Bronchial epithelial cell (primary cell): ENCODE results near the gene ZSWIM6. TPM values are rescaled to one million over a fixed set of nuclear protein-coding genes. Genes with fewer than 3 reads are reported as not detected.
A peak's percentile ranks its signal among the peaks of the same experiment; 100 is the strongest.

ENCODE experiments used
- DNase-seq: peaks from one replicate; pipeline ENCODE4 v3.0.0-alpha.2; 2010; ENCODE audit warnings: low read depth
- FAIRE-seq: peaks from 2 replicates; lab custom pipeline; 2011; peaks lifted over from hg19 to GRCh38; lab: Jason Lieb, UNC
- H3K27me3 ChIP-seq: 2 replicates; pipeline ENCODE4 v1.5.1; 2011; ENCODE audit warnings: low read length; ENCODE audit not compliant: control insufficient read depth, insufficient read depth
- H3K36me3 ChIP-seq: 2 replicates; pipeline ENCODE4 v1.5.1; 2011; ENCODE audit warnings: low read length; ENCODE audit not compliant: control insufficient read depth, insufficient read depth
- H3K4me3 ChIP-seq: 2 replicates; pipeline ENCODE4 v1.5.1; 2011; ENCODE audit warnings: mild to moderate bottlenecking, low read depth, low read length, control low read depth
- total RNA-seq: library from RNA; depleted of rRNA; stranded (reverse); fragments of >200 nt; gene quantifications from 2 replicates; pipeline ENCODE4 v1.2.1, GENCODE V29; 2014
- TF ChIP-seq, protein P1 (sequence below): IDR thresholded peaks from 2 replicates; pipeline ENCODE4 v1.5.1; 2011; ENCODE audit warnings: mild to moderate bottlenecking, moderate library complexity, low read length, control low read depth, inconsistent platforms; ENCODE audit not compliant: insufficient read depth, severe bottlenecking

The ZSWIM6 gene
- total RNA-seq, 1 donor from 2014 or later = 5.8 TPM

DNA sequence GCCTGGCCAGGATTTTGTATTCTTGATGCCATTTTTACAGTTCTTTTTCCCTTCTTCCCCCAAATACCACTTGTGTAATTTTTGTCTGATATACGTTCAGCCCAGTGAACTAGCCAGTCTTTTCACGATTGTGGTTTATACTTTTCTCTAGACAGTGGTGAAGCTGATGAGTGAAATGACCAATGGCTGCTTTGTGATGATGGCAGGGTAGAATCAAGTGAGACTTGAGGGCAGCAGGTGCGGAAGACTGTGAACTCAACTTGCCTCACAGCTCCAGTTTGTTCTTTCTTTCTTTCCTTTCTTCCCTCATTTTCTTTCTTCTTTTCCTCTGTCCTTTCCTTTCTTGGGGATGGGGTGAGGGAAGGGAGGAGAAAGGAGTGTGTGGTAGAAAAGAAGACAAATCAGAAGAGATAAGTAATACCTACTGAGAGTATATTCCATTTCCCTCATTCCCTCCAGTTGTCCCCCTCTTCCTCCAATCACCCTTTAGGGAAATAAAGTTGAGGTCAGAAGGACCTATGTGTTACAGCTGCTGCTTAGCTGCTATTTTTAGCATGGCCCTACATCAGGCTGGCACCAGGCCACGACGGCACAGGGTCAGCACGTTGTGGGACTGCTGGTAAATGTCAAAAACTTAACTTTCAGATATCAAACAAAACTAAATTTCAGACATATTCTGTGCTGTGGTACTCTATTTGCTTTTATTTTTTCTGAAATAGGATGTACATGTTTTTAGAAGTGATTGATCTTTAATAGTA lies 12.3 kb downstream of the ZSWIM6 start:
- TF ChIP-seq, protein P1, sequence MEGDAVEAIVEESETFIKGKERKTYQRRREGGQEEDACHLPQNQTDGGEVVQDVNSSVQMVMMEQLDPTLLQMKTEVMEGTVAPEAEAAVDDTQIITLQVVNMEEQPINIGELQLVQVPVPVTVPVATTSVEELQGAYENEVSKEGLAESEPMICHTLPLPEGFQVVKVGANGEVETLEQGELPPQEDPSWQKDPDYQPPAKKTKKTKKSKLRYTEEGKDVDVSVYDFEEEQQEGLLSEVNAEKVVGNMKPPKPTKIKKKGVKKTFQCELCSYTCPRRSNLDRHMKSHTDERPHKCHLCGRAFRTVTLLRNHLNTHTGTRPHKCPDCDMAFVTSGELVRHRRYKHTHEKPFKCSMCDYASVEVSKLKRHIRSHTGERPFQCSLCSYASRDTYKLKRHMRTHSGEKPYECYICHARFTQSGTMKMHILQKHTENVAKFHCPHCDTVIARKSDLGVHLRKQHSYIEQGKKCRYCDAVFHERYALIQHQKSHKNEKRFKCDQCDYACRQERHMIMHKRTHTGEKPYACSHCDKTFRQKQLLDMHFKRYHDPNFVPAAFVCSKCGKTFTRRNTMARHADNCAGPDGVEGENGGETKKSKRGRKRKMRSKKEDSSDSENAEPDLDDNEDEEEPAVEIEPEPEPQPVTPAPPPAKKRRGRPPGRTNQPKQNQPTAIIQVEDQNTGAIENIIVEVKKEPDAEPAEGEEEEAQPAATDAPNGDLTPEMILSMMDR = no peak
- Histone ChIP-seq H3K36me3 (no peaks in the 10 kb centered on the region), H3K4me3 (no peak overlapping the region), H3K27me3 (no peaks in the 10 kb centered on the region)
- FAIRE-seq (no peak), DNase-seq (no peak)

DNA sequence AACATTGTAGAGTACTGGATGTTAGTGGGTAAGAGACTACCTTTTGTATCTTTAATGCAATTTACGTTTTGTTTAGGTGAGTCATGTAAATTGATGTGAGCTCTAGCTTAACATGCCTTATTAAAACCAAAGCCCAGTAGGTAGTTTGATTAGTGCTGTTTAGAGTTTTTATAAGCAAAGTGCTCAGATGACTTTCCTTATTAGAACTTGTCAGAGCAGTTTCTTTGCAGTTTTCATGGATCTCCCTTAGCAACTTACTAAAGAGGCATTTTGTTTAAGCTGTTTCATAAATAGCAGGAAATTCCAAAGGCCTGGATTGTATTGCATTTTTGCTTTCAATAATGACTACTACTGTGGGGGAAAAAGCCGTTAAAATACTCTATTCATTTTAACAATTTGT lies 14.5 kb downstream of the ZSWIM6 start:
- DNase-seq (no peak), FAIRE-seq (no peak)
- TF ChIP-seq, protein P1 = no peak
- H3K4me3 ChIP-seq = no peak overlapping the region
- H3K27me3 ChIP-seq = no peaks in the 10 kb centered on the region
- no peaks in the 10 kb centered on the region for H3K36me3 ChIP-seq

DNA sequence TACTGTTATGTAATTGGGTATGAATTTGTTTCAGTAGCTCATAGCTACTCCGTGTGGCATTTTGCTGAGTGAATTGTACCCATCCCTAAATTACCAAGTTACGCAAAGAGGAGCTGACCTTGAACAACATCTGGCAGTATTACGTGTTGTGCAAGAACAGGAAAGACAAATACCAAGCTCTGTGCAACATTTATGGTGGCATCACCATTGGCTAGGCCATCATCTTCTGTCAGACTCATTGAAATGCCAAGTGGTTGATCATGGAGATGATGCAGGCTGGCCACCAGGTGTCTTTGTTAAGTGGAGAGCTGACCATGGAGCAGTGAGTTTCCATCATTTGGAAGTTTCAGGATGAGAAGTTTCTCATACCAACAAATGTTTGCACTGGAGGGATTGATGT lies 15.0 kb downstream of the ZSWIM6 start:
- TF ChIP-seq, protein P1 = peak; percentile 12
- Histone ChIP-seq H3K4me3 (no peak overlapping the region), H3K36me3 (no peaks in the 10 kb centered on the region), H3K27me3 (no peaks in the 10 kb centered on the region)
- FAIRE-seq (peak; percentile 64), DNase-seq (no peak)

DNA sequence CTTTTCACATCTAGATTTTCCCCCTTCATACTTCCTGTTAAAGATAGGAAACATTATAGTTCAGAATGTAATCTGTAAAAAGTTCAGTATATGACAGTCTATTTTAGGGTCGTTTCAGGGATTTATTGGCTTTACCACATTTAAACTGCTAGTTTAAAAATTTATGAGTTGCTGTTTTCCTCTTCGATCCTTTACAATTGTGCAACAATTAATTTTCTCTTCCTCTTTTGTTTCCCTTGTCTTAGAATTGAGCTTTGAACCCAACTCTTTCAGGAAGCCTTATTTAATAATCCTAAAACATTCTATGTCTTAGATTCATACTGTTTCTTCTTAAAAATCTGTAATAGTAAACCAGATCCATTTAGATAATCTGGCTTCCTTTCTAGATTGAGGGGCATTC lies 16.4 kb downstream of the ZSWIM6 start:
- TF ChIP-seq, protein P1 = no peak
- no peaks in the 10 kb centered on the region for H3K27me3 ChIP-seq
- FAIRE-seq = no peak
- H3K36me3 ChIP-seq = no peaks in the 10 kb centered on the region
- H3K4me3 ChIP-seq = no peak overlapping the region
- DNase-seq = no peak

DNA sequence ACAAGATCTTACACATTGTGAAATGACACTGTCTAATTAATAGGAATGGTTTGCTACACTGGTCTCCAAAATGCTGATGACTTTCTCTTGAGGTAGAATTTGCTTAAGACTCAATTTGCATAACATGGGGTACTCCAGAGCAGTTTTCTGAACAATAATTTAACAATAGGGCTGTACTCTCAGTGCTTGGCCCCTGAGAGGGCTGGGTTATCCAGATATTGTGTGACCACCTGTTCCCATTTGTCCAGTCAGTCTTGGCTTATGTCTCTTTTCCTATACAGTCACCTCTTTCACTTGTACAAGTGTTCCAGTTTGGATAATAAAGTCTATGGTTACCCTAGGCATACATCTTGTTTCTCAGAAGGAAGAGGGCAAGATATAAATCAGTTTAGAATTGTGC lies 17.9 kb downstream of the ZSWIM6 start:
- no peak for FAIRE-seq

More for the DNA sequence above, 17.9 kb downstream of the ZSWIM6 start:
- no peak overlapping the region for H3K4me3 ChIP-seq
- TF ChIP-seq, protein P1 = no peak
- DNase-seq = no peak
- H3K36me3 ChIP-seq = no peaks in the 10 kb centered on the region
- no peaks in the 10 kb centered on the region for H3K27me3 ChIP-seq
